ENCODE measurements around the gene COL15A1. TPM values are rescaled to one million over a fixed set of nuclear protein-coding genes. Genes with fewer than 3 reads are reported as not detected.
A peak's percentile ranks its signal among the peaks of the same experiment; 100 is the strongest.

The COL15A1 gene
- total RNA-seq, 6 experiments from 2014 or later: 0.07 to 0.58 (median 0.11) TPM; not detected in 2

DNA sequence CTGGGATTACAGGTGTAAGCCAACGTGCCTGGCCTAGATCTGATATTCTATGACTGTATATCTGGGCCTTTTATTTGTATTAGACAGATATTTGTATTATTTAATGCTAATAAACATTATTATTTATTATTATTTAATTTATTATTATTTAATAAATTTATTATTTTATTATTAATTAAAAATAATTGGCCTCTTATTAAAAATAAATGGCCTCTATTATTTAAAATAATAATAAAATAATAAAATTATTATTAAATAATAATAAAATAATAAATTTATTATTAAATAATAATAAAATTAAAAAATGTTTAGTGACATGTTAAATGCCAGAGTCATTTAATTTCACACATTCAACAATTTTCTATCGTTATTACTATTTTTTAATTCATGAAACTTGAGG, 9.8 kb upstream of the COL15A1 start:
- Histone ChIP-seq H3K4me3 (no peak overlapping the region), H3K9me3 (no peaks in the 10 kb centered on the region), H3K4me1 (no peaks in the 10 kb centered on the region), H3K27ac (no peak overlapping the region), H3K27me3 (no peaks in the 10 kb centered on the region), H3K36me3 (no peaks in the 10 kb centered on the region)
- no peak for TF ChIP-seq POLR2A (IDR thresholded peaks at IDR 0.05)
- TF ChIP-seq CTCF (IDR thresholded peaks at IDR 0.05): no peak
- DNase-seq: no peak
- ATAC-seq: no peak
- 60% methylated on average over 2 of the region's 2 CpGs for WGBS (ENCODE audit: insufficient coverage, low coverage, low lambda C conversion rate, missing lambda C conversion rate)
- intact Hi-C loops (cut with DNase I): no loop called here

- H3K27ac ChIP-seq: no peak overlapping the region
- H3K36me3 ChIP-seq: no peaks in the 10 kb centered on the region
- WGBS (ENCODE audit: insufficient coverage, low coverage, low lambda C conversion rate, missing lambda C conversion rate): 36% methylated on average over 3 of the region's 3 CpGs
- no peaks in the 10 kb centered on the region for H3K4me1 ChIP-seq
- TF ChIP-seq POLR2A (IDR thresholded peaks at IDR 0.05) (no peak), CTCF (IDR thresholded peaks at IDR 0.05) (no peak)
- DNase-seq (no peak), ATAC-seq (no peak)
- H3K27me3 ChIP-seq: no peaks in the 10 kb centered on the region
- intact Hi-C loops (cut with DNase I): no loop called here
- no peak overlapping the region for H3K4me3 ChIP-seq
- H3K9me3 ChIP-seq: no peaks in the 10 kb centered on the region
Measured at GRCh38 chr9:98935071-98935505, 8.6 kb upstream of the COL15A1 start.

DNA sequence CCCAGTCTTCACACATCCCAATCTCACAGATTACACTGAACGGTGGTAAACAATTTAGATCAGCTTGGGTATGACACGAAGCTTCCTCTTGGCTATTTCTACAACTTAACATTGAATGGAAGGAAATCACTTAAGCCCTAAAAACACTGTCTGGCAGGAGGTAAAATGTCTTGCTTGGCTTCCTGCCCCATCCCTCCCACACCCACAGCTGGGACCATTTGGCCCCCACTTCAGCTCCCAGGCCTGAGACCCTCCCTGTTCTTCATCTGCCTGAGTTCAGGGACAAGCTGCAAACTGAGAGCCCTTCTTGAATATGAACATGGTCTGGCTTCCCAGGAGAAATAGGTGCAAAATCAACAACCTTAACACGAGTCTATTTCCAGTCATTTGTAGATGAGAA, 3.4 kb upstream of the COL15A1 start:
- no peak for ATAC-seq
- peaks cover 0 to 7% (median 0%) of the 10 kb centered on the region in 4 donors for H3K4me1 ChIP-seq
- H3K36me3 ChIP-seq: no peaks in the 10 kb centered on the region
- peak in 1 of 3 donors; percentile 13 for DNase-seq
- H3K4me3 ChIP-seq: no peak overlapping the region
- peaks cover 0 to 15% of the 10 kb centered on the region in 2 donors for H3K27me3 ChIP-seq
- TF ChIP-seq POLR2A (IDR thresholded peaks at IDR 0.05) (no peak), CTCF (IDR thresholded peaks at IDR 0.05) (no peak)
- 43% methylated on average over 3 of the region's 3 CpGs for WGBS (ENCODE audit: insufficient coverage, low coverage, low lambda C conversion rate, missing lambda C conversion rate)
- no peak overlapping the region for H3K27ac ChIP-seq
- intact Hi-C loops (cut with DNase I): no loop called here
- H3K9me3 ChIP-seq: no peaks in the 10 kb centered on the region

GRCh38 chr9:98941946-98942523, 1.7 kb upstream of the COL15A1 start:
- Histone ChIP-seq H3K9me3 (no peaks in the 10 kb centered on the region), H3K4me1 (peaks cover 0 to 7% (median 0%) of the 10 kb centered on the region in 4 donors), H3K27ac (no peak overlapping the region), H3K4me3 (no peak overlapping the region), H3K36me3 (no peaks in the 10 kb centered on the region), H3K27me3 (peaks cover 0 to 15% of the 10 kb centered on the region in 2 donors)
- WGBS (ENCODE audit: insufficient coverage, low coverage, low lambda C conversion rate, missing lambda C conversion rate): 76% methylated on average over 3 of the region's 8 CpGs
- no peak for DNase-seq
- intact Hi-C loops (cut with DNase I): no loop called here
- ATAC-seq: no peak
- TF ChIP-seq CTCF (IDR thresholded peaks at IDR 0.05) (no peak), POLR2A (IDR thresholded peaks at IDR 0.05) (no peak)
